LNCAP (cell line): ENCODE measurements around the gene CD63.

Source experiments
- CTCF ChIP-seq: fragments of 450-650 bp; IDR thresholded peaks from 2 replicates; pipeline ENCODE4 v1.5.1; 2017; ENCODE audit warnings: mild to moderate bottlenecking

The CD63 gene

GRCh38 chr12:55704824-55705718 is 23.7 kb downstream of the CD63 start:
- no peak for TF ChIP-seq CTCF

GRCh38 chr12:55703901-55704761 is 24.7 kb downstream of the CD63 start:
- TF ChIP-seq CTCF, result no peak

- no peak for TF ChIP-seq CTCF
These were observed 25.5 kb downstream of the CD63 start for GRCh38 chr12:55703288-55703687.

GRCh38 chr12:55702861-55703260 is 25.9 kb downstream of the CD63 start:
- TF ChIP-seq CTCF, result no peak

- TF ChIP-seq CTCF, result no peak
These were observed 28.4 kb downstream of the CD63 start for GRCh38 chr12:55700255-55701018.

GRCh38 chr12:55699471-55700055 is 29.2 kb downstream of the CD63 start:
- TF ChIP-seq CTCF, result no peak

GRCh38 chr12:55698965-55699364 is 29.8 kb downstream of the CD63 start:
- no peak for TF ChIP-seq CTCF
